GM12874 (cell line): ENCODE results near the gene CTPS2.

Experiments
- TF ChIP-seq, protein P1 (sequence below): IDR thresholded peaks from 2 replicates; pipeline ENCODE4 v1.5.1; 2011; ENCODE audit warnings: low read depth, mild to moderate bottlenecking, control low read depth, low read length, moderate library complexity; ENCODE audit not compliant: insufficient read depth

CTPS2 gene

DNA sequence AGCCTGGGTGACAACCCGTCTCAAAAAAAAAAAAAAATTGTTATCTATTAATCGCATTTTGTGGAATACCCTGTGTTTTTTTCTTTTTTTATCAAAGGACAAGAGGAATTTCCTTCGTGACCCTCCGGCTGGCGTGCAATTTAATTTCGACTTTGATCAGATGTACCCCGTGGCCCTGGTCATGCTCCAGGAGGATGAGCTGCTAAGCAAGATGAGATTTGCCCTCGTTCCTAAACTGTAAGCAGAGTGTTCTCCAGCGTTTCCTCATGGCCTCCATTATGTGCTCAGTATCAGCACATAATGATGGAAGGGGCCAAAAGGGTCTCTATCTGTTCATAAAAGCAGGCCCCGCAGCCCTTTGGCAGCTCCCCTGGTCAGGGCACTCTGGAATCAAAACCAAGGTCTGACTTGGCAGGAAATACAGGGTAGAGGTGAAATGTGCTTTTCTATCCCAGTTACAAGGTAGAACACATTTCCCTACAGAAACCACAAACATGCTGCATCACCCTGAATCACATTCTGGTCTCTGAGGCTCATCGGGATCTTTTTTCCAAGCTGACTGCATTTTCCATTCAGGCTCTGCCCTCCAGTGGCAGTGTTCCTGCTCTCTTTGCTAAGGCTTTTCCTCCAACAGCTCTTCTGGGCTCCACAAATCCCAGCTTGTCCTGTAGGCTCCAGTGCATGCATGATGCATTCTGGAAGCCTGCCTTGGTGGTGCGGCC is 31.3 kb upstream of the CTPS2 start:
- TF ChIP-seq, protein P1, sequence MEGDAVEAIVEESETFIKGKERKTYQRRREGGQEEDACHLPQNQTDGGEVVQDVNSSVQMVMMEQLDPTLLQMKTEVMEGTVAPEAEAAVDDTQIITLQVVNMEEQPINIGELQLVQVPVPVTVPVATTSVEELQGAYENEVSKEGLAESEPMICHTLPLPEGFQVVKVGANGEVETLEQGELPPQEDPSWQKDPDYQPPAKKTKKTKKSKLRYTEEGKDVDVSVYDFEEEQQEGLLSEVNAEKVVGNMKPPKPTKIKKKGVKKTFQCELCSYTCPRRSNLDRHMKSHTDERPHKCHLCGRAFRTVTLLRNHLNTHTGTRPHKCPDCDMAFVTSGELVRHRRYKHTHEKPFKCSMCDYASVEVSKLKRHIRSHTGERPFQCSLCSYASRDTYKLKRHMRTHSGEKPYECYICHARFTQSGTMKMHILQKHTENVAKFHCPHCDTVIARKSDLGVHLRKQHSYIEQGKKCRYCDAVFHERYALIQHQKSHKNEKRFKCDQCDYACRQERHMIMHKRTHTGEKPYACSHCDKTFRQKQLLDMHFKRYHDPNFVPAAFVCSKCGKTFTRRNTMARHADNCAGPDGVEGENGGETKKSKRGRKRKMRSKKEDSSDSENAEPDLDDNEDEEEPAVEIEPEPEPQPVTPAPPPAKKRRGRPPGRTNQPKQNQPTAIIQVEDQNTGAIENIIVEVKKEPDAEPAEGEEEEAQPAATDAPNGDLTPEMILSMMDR, result no peak

DNA sequence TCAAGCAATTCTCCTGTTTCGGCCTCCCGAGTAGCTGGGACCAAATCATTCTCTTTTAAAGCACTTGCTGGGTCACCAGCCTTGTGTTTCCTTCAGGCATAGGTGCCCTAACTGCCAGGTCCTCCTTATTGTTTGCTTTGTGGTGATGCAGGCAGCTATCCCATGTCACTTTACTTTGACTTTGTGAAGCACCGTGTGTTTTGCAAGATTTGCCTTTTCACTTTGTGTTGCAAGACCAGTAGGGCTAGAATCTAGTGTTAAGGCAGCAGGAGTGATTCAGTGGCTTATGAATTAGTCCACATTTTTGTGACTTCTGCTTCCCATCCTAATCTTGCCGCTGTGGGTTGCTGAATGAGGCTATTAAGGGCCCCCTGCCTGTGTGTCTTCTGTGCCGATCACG is 27.1 kb upstream of the CTPS2 start:
- TF ChIP-seq, protein P1, result no peak

DNA sequence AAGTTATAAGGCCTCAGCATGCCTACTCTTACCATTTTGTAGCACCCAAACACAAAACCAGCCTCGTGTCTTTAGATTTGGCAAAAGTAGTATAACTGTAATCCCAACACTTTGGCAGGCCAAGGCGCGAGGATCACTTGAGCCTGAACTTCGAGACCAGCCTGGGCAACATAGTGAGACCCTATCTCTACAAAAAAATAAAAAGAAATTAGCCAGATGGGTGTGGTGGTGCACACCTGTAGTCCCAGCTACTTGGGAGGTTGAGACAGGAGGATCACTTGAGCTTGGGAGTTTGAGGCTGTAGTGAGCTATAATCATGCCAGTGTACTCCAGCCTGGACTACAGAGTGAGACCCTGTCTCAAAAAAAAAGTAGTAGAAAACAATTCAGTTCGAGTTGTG is 24.6 kb upstream of the CTPS2 start:
- TF ChIP-seq, protein P1, result no peak

DNA sequence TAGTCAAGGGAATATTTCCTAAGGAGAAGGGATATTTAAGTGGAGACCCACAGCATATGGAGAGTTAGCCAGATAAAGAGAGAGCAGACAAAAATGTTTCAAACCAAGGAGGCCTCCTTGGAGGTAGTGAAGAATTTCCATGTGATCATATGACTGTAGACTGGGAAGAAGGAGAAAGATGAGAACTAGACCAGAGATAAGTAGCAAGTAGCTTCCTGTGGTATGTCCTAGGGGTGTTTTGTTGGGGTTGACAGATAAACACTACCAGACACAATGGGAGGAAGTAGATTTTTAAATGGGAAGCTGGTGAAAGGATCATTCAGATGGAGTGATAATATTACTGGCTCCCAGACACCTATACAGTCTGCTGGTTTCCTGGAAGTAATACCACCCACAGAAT is 20.5 kb upstream of the CTPS2 start:
- TF ChIP-seq, protein P1, result no peak

DNA sequence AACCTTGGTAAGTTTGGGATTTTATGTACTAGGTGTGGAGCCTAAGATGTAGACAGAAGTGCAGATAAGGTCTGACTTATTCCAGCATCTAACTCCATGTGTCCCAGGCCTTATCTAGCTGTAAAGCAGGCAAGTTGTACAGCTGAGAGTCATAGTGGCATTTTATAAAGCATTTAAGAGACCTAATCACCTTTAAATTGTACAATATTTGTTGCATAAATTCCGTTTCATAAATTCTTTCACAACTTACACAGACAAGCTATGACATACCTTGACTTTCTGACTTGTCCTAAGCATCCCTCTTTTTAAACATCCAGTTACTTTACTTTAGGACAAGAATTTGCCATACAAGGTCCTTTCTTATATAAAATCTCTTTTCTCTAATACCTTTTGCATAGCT is 18.0 kb upstream of the CTPS2 start:
- TF ChIP-seq, protein P1, result no peak

DNA sequence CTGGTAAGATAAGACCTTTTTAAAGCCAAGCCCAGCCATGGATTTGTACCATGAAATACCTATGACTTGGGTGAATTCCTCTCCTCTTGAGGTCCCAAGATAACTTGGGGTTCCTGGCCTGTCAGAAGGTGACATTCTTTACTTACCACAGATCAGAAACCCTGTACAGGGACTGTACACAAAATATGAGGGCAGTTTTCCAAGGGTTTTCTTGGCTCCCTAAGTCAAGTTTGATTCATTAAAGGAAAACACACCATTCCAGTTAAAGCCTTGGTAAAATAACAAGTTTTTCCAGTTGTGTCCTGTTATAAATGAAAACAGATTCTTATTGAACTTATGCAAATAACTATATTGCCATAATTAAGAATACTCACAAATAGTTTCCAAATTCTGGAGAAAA is 15.2 kb upstream of the CTPS2 start:
- TF ChIP-seq, protein P1, result no peak

DNA sequence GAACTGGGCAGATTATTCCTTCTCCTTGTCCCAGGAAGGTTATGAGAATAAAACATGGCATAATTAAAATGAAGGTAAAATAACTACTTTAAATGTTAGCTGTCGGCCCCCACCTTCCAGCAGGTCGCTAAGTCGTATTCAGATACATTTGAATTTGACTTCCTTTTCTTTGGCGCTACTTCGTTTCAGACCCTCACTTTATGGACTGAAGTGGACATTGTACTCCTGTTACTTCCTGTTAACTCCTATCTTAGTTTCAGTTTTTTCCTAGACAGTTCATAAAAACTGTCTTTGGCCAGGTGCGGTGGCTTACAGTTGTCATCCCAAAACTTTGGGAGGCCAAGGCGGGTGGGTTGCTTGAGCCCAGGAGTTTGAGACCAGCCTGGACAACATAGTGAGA is 12.6 kb upstream of the CTPS2 start:
- TF ChIP-seq, protein P1, result no peak

DNA sequence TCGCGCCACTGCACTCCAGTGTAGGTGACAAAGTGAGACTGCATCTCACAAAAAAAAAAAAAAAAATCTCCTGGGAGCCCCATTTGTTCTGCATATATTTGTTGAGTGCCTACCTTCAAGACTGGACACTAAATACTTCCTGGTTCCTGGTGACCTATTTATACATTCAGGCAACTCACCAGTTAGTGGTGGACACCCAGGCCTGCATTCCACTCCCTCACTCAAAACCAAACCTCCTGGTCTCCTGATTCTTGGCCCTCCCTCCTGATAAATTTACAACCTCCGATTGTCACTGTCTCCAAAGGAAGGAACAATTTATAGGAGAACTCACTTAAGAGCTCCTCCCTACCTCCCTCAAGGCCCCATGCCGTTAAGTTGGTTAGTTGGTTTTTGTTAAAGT is 10.0 kb upstream of the CTPS2 start:
- TF ChIP-seq, protein P1, result no peak
